Naive B cell (primary cell): Measurements from ENCODE around the gene COPB1. TPM values are rescaled to one million over a fixed set of nuclear protein-coding genes. Genes with fewer than 3 reads are reported as not detected.

Experiments
- ATAC-seq, 2 donors: fragments of 150-1000 bp; cut with Tn5 transposase; 2 replicates each; pipeline ENCODE4 v1.10.0; 2021; ENCODE audit warnings: low read depth in 2 of 2, mild to moderate bottlenecking in 2 of 2, moderate library complexity in 2 of 2
- DNase-seq: peaks from one replicate; pipeline ENCODE4 v3.0.0; 2022
- H3K27ac Mint-ChIP-seq, 6 donors: one replicate each; pipeline ENCODE4 v1.8.0; 2020 to 2022; ENCODE audit warnings: mild to moderate bottlenecking in 6 of 6, mixed read lengths in 6 of 6, moderate library complexity in 5 of 6, inconsistent platforms in 2 of 6
- H3K27me3 Mint-ChIP-seq, 3 donors: one replicate each; pipeline ENCODE4 v1.8.0; 2021 to 2022; ENCODE audit warnings: mixed read lengths in 3 of 3, mild to moderate bottlenecking in 1 of 3
- H3K36me3 Mint-ChIP-seq, 2 donors: one replicate each; pipeline ENCODE4 v1.8.0; 2020 to 2022; ENCODE audit warnings: mixed read lengths in 2 of 2, inconsistent platforms in 1 of 2, mild to moderate bottlenecking in 1 of 2
- H3K4me1 Mint-ChIP-seq, 3 donors: one replicate each; pipeline ENCODE4 v1.8.0; 2020 to 2022; ENCODE audit warnings: mixed read lengths in 3 of 3, inconsistent platforms in 1 of 3, mild to moderate bottlenecking in 1 of 3, moderate library complexity in 1 of 3
- H3K4me3 Mint-ChIP-seq, 8 donors: one replicate each; pipeline ENCODE4 v1.8.0; 2020 to 2022; ENCODE audit warnings: mild to moderate bottlenecking in 8 of 8, mixed read lengths in 8 of 8, moderate library complexity in 8 of 8, inconsistent platforms in 2 of 8
- H3K9me3 Mint-ChIP-seq, 7 donors: one replicate each; pipeline ENCODE4 v1.8.0; 2020 to 2022; ENCODE audit warnings: mixed read lengths in 7 of 7, mild to moderate bottlenecking in 5 of 7, inconsistent platforms in 2 of 7, moderate library complexity in 1 of 7
- polyA plus RNA-seq, 6 donors: library from polyadenylated mRNA; unstranded; fragments of 300-500 nt; fragmentation: Illumina TruSeq; gene quantifications; one replicate each; pipeline ENCODE4 v1.2.3, GENCODE V29; 2021; ENCODE audit warnings: low read depth in 6 of 6

COPB1 gene
- polyA plus RNA-seq, 6 donors from 2014 or later: 59.1 to 79.6 (median 67.4) TPM

DNA sequence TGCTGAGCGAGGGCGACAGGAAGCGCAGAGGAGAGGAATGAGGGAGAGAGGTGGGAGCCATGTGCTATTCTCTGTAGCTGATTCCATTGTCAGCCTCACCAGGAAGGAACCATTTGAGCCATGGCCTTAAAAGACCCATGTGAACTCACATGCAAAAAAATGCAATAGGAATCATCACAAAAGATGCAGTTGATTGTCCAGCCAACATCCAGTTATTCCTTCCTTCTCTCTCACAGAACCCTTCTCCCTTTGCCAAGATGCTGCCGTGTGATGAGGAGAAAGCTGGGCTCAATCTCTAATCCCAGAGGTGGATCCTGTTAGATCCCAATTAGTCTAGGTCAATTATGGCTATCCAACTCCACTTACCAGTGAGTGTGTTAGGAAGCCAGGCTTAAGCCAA is 82.4 kb downstream of the COPB1 start:
- peaks cover 11 to 33% (median 28%) of the 10 kb centered on the region in 3 donors for H3K4me1 Mint-ChIP-seq
- H3K4me3 Mint-ChIP-seq: no peak overlapping the region

GRCh38 chr11:14414470-14415461 is 84.8 kb downstream of the COPB1 start:
- DNase-seq (peak; percentile 20), ATAC-seq (peak; percentile 97 to 100)
- peak overlapping the region in 6 of 8 donors; percentile 2 to 74 (median 34) for H3K4me3 Mint-ChIP-seq
- H3K4me1 Mint-ChIP-seq: peaks cover 15 to 39% (median 32%) of the 10 kb centered on the region in 3 donors
- H3K27me3 Mint-ChIP-seq: no peaks in the 10 kb centered on the region
- H3K9me3 Mint-ChIP-seq: no peaks in the 10 kb centered on the region
- peak overlapping the region; percentile 40 to 97 (median 74) for H3K27ac Mint-ChIP-seq
- H3K36me3 Mint-ChIP-seq: no peaks in the 10 kb centered on the region

More for the DNA sequence above, 82.4 kb downstream of the COPB1 start:
- H3K36me3 Mint-ChIP-seq: no peaks in the 10 kb centered on the region
- H3K27ac Mint-ChIP-seq: peak overlapping the region in 4 of 6 donors; percentile 10 to 84 (median 66)
- no peak for ATAC-seq
- H3K9me3 Mint-ChIP-seq: no peaks in the 10 kb centered on the region
- H3K27me3 Mint-ChIP-seq: no peaks in the 10 kb centered on the region
- DNase-seq: no peak

DNA sequence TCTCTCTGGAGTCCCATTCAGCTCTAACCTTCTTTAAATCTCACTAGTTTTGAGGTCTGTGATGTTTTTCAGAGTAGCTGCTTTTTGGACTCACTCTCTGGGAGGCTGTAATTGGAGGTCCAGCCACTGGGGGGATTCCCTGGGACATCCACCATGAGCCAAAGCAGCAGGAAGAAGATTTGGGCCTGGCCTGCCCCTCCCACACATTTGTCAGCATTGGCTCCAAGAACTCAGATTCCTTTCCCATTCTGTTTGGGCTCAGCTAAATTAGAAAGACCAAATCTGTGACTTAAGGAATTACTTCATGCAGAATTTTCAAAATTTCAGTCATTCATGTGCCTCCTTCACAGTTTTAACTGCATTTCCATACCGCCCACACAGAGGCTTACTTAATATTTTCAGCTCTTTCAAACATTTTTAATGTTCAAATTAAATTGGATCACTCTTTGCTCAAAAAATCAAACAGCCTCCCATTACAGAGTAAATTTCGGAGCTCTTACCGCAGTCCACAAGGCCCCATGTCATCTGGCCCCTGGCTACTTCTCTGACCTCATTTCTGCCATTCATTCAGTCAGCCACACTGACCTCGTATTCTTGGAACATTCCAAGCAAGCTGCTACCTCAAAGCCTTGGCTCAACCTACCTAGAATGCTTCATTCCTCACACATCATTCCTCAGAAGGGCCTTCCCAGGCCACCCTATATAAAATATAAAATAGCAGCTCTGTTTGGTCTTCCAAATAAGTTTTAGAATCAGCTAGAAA is 86.1 kb downstream of the COPB1 start:
- H3K4me3 Mint-ChIP-seq: no peak overlapping the region
- H3K9me3 Mint-ChIP-seq: no peaks in the 10 kb centered on the region
- ATAC-seq (no peak), DNase-seq (no peak)
- H3K4me1 Mint-ChIP-seq: peaks cover 15 to 36% (median 32%) of the 10 kb centered on the region in 3 donors
- H3K36me3 Mint-ChIP-seq: no peaks in the 10 kb centered on the region
- no peaks in the 10 kb centered on the region for H3K27me3 Mint-ChIP-seq
- H3K27ac Mint-ChIP-seq: peak overlapping the region in 2 of 6 donors; percentile 65 to 72

GRCh38 chr11:14411818-14412217 is 87.8 kb downstream of the COPB1 start:
- H3K27ac Mint-ChIP-seq: no peak overlapping the region
- no peaks in the 10 kb centered on the region for H3K9me3 Mint-ChIP-seq
- H3K36me3 Mint-ChIP-seq: no peaks in the 10 kb centered on the region

DNA sequence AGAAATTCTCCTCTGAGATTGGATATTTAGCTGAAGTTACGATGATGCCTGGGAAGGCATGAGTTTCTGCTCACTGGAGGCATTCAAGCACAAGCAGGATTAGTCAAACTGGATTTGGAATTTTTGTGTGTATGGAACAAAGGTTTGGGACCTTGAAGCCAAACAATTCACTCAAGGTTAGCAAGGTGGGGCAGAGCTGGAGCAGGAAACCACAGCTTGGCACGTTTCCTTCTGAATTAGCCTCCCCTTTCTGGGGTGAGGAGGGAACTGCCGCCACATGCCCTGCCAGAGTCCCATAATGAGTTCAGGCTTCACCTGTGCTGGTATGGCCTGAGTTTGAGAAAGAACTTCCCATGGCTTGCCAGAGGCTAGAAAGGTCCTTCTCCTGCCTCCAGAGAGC is 89.7 kb downstream of the COPB1 start:
- peaks cover 9 to 28% (median 15%) of the 10 kb centered on the region in 3 donors for H3K4me1 Mint-ChIP-seq

More at GRCh38 chr11:14411818-14412217, 87.8 kb downstream of the COPB1 start:
- Mint-ChIP-seq H3K4me1 (peaks cover 15 to 35% (median 21%) of the 10 kb centered on the region in 3 donors), H3K27me3 (no peaks in the 10 kb centered on the region), H3K4me3 (no peak overlapping the region)
- no peak for DNase-seq
- no peak for ATAC-seq

DNA sequence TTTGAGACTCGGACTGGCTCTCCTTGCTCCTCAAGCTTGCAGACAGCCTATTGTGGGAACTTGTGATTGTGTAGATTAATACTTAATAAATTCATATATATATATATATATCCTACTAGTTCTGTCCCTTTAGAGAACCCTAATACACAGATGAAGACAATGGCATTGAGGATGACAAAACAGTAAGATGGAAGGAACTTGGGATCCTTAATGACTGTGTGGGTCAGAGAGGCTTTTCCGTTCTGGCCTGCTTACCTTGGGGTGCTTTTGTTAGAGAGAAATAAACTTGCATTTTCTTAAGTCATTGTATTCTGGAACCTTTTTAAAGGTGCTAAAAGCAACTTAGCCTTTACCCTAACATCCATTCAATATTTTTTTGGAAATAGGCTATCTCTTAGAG is 91.0 kb downstream of the COPB1 start:
- Mint-ChIP-seq H3K4me3 (no peak overlapping the region), H3K4me1 (peaks cover 4 to 18% (median 9%) of the 10 kb centered on the region in 3 donors), H3K9me3 (no peaks in the 10 kb centered on the region), H3K27me3 (no peaks in the 10 kb centered on the region), H3K27ac (no peak overlapping the region), H3K36me3 (no peaks in the 10 kb centered on the region)
- ATAC-seq (no peak), DNase-seq (no peak)

More for the DNA sequence above, 89.7 kb downstream of the COPB1 start:
- Mint-ChIP-seq H3K27ac (no peak overlapping the region), H3K36me3 (no peaks in the 10 kb centered on the region), H3K9me3 (no peaks in the 10 kb centered on the region), H3K27me3 (no peaks in the 10 kb centered on the region), H3K4me3 (no peak overlapping the region)
- ATAC-seq (no peak), DNase-seq (no peak)

Other genes starting within 250 kb of the COPB1 start
- gene RRAS2, start 140.6 kb downstream of the COPB1 start, polyA plus RNA-seq: 100 to 1,000 TPM in 4 of 6 donors, 10 to 100 TPM in 2; 95.9 to 155 (median 118) TPM
- gene PSMA1, start 20.6 kb upstream of the COPB1 start, polyA plus RNA-seq: 100 to 1,000 TPM; 130 to 346 (median 160) TPM
- gene PDE3B, start 144.0 kb upstream of the COPB1 start, polyA plus RNA-seq: 1 to 10 TPM in 5 of 6 donors, under 1 TPM in 1; 0.65 to 5.7 (median 1.6) TPM